KMS-11 (cell line): ENCODE measurements around the gene NT5DC3.

Experiments
- H2AFZ ChIP-seq: fragments of 200-600 bp; sonication (generic); 2 replicates; pipeline ENCODE4 v1.6.1; 2016; ENCODE audit warnings: antibody characterized with exemption, mixed run types, low read depth
- H3K27ac ChIP-seq: fragments of 200-600 bp; sonication (generic); 2 replicates; pipeline ENCODE4 v1.6.1; 2016; ENCODE audit warnings: mild to moderate bottlenecking, mixed run types
- H3K27me3 ChIP-seq: fragments of 200-600 bp; sonication (generic); 2 replicates; pipeline ENCODE4 v1.6.1; 2017; ENCODE audit warnings: mild to moderate bottlenecking, low read depth, mixed run types, moderate library complexity; ENCODE audit not compliant: insufficient read depth
- H3K36me3 ChIP-seq: fragments of 200-600 bp; sonication (generic); 2 replicates; pipeline ENCODE4 v1.6.1; 2017; ENCODE audit warnings: mild to moderate bottlenecking, mixed run types; ENCODE audit not compliant: insufficient read depth
- H3K4me1 ChIP-seq: fragments of 200-600 bp; sonication (generic); 2 replicates; pipeline ENCODE4 v1.6.1; 2016; ENCODE audit warnings: mild to moderate bottlenecking, low read depth, mixed run types; ENCODE audit not compliant: poor library complexity, severe bottlenecking
- H3K4me2 ChIP-seq: fragments of 200-600 bp; sonication (generic); 2 replicates; pipeline ENCODE4 v1.7.0; 2016; ENCODE audit warnings: mild to moderate bottlenecking, mixed run types
- H3K4me3 ChIP-seq: fragments of 200-600 bp; sonication (generic); IDR thresholded peaks from 2 replicates; pipeline ENCODE4 v1.6.1; 2017; ENCODE audit warnings: low read depth, low read length, mixed read lengths; ENCODE audit not compliant: insufficient read depth
- H3K79me2 ChIP-seq: fragments of 200-600 bp; sonication (generic); 2 replicates; pipeline ENCODE4 v1.6.1; 2016; ENCODE audit warnings: low read depth, mixed run types; ENCODE audit not compliant: insufficient read depth
- H3K9ac ChIP-seq: fragments of 200-600 bp; sonication (generic); 2 replicates; pipeline ENCODE4 v1.6.1; 2016; ENCODE audit warnings: mild to moderate bottlenecking, mixed run types
- H4K20me1 ChIP-seq: fragments of 200-600 bp; sonication (generic); 2 replicates; pipeline ENCODE4 v1.6.1; 2016; ENCODE audit warnings: mild to moderate bottlenecking, mixed run types; ENCODE audit not compliant: insufficient read depth
- TF ChIP-seq, protein P1 (sequence below): fragments of 200-600 bp; sonication (generic); conservative IDR thresholded peaks from 2 replicates; pipeline ENCODE4 v1.6.1; 2017; ENCODE audit warnings: low read depth, mild to moderate bottlenecking, antibody characterized with exemption, low read length, moderate library complexity, mixed read lengths

The NT5DC3 gene

DNA sequence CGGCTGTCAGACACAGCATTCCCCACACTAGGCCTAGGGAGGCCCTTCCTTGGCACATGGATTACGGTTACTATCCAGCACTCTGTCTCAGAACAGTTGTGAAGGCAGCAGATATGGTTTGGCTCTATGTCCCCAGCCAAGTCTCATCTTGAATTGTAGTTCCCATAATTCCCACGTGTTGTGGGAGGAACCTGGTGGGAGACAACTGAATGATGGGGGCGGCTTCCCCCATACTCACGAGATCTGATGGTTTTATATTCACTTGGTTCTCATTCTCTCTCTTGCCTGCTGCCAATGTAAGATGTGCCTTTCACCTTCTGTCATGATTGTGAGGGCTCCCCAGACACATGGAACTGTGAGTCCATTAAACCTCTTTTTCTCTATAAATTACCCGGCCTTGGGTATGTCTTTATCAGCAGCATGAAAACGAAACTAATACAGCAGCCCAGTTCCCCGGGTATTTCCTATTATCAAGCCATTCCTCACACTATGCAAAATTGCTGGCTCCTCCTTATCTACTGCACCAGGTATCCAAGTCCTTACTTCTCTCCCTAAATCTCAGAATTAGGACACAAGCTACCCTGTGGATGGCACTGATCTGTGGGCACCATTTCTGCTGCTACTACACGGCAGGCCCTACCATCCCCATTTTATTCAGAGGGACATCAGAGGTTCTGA lies 33.3 kb downstream of the NT5DC3 start:
- H3K4me1 ChIP-seq: no peaks in the 10 kb centered on the region
- H3K4me2 ChIP-seq: no peak overlapping the region
- TF ChIP-seq, protein P1, sequence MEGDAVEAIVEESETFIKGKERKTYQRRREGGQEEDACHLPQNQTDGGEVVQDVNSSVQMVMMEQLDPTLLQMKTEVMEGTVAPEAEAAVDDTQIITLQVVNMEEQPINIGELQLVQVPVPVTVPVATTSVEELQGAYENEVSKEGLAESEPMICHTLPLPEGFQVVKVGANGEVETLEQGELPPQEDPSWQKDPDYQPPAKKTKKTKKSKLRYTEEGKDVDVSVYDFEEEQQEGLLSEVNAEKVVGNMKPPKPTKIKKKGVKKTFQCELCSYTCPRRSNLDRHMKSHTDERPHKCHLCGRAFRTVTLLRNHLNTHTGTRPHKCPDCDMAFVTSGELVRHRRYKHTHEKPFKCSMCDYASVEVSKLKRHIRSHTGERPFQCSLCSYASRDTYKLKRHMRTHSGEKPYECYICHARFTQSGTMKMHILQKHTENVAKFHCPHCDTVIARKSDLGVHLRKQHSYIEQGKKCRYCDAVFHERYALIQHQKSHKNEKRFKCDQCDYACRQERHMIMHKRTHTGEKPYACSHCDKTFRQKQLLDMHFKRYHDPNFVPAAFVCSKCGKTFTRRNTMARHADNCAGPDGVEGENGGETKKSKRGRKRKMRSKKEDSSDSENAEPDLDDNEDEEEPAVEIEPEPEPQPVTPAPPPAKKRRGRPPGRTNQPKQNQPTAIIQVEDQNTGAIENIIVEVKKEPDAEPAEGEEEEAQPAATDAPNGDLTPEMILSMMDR: no peak
- no peak overlapping the region for H2AFZ ChIP-seq
- H3K79me2 ChIP-seq: no peaks in the 10 kb centered on the region
- no peak overlapping the region for H3K27ac ChIP-seq
- no peak overlapping the region for H3K4me3 ChIP-seq
- H4K20me1 ChIP-seq: no peaks in the 10 kb centered on the region
- H3K9ac ChIP-seq: no peak overlapping the region
- no peaks in the 10 kb centered on the region for H3K27me3 ChIP-seq
- no peaks in the 10 kb centered on the region for H3K36me3 ChIP-seq

DNA sequence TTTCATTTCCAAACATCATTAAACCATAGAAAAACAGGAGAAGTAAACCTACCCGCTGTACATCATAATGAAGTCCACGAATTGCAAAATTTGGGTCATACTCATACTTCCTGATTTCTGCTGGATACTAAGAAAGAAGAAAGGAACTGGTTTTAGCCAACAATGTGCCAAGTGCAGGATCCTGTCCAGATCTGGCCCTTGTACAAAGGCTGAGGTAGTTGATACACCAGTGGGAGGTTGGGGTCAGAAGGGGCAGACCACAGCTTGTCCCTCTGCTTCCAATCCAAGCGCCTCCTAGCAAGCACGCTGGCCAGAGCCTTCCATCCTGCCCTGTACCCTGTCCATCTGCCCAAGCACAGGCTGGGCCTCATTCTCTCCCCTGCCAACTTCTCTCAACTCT lies 34.2 kb downstream of the NT5DC3 start:
- Histone ChIP-seq H3K27ac (no peak overlapping the region), H3K4me3 (no peak overlapping the region), H4K20me1 (no peaks in the 10 kb centered on the region), H3K9ac (no peak overlapping the region), H3K4me1 (no peaks in the 10 kb centered on the region), H3K27me3 (no peaks in the 10 kb centered on the region), H3K79me2 (no peaks in the 10 kb centered on the region), H3K4me2 (no peak overlapping the region), H3K36me3 (no peaks in the 10 kb centered on the region), H2AFZ (no peak overlapping the region)
- TF ChIP-seq, protein P1: no peak

DNA sequence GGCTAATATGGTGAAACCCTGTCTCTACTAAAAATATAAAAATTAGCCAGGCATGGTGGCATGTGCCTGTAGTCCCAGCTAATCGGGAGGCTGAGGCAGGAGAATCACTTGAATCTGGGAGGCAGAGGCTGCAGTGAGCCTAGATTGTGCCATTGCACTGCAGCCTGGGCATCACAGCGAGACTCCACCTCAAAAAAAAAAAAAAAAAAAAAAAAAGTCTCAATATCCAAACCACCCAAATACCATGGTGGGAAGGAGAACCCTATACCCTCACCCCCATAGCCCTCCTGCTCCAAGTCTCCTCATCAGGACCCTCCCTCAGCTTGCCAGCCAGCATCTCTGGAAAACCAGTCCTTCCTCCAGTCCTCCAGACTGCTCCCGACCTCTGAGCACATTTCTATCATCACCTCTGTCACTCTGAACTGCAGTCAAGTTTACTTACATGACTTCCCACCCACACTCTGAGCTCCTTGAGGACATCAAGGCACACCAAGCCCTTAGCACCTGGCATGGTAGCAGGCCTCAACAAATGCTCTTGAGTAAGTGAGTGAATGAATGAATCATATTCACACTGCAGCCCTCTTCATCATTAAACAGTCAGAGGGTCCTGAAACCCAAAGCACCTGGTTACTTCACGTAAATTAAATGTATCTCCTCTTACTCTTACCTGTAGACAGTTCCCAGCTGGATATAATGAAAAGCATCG lies 35.2 kb downstream of the NT5DC3 start:
- Histone ChIP-seq H3K4me1 (no peaks in the 10 kb centered on the region), H3K4me2 (no peak overlapping the region), H2AFZ (no peak overlapping the region), H3K4me3 (no peak overlapping the region), H3K27ac (no peak overlapping the region), H4K20me1 (no peaks in the 10 kb centered on the region), H3K36me3 (no peaks in the 10 kb centered on the region), H3K9ac (no peak overlapping the region), H3K27me3 (no peaks in the 10 kb centered on the region), H3K79me2 (no peaks in the 10 kb centered on the region)
- TF ChIP-seq, protein P1: no peak

DNA sequence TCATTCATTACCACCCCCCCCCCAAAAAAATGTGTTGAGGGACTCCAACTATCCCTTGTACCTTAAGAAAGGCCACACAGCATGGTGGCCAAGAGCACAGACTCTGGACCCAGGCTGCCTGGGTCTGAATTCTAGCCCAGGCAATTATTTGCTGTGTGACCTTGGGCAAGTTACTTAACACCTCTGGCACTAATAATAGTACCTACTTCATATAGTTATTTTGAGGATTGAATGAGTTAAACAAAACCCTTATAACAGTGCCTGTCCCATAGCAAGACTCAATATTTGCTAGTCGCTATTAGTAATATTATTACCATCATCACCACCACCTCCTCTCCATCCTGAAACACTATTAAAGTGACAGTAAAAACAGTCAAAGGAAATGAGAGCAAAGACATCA lies 37.2 kb downstream of the NT5DC3 start:
- no peak overlapping the region for H3K4me3 ChIP-seq
- H3K79me2 ChIP-seq: no peaks in the 10 kb centered on the region
- TF ChIP-seq, protein P1: no peak
- H3K27me3 ChIP-seq: no peaks in the 10 kb centered on the region
- no peak overlapping the region for H3K9ac ChIP-seq
- no peaks in the 10 kb centered on the region for H3K4me1 ChIP-seq
- H2AFZ ChIP-seq: no peak overlapping the region
- no peak overlapping the region for H3K4me2 ChIP-seq
- H3K36me3 ChIP-seq: no peaks in the 10 kb centered on the region
- H3K27ac ChIP-seq: no peak overlapping the region
- no peaks in the 10 kb centered on the region for H4K20me1 ChIP-seq
